IMR-90 (cell line): Measurements from ENCODE around the gene TMEM176A. TPM values are rescaled to one million over a fixed set of nuclear protein-coding genes. Genes with fewer than 3 reads are reported as not detected.

Experiments used
- ATAC-seq: fragments of 200-7000 bp; cut with Tn5 transposase; 2 replicates; pipeline ENCODE4 v1.9.1; 2020; ENCODE audit warnings: low read depth, mild to moderate bottlenecking, moderate library complexity
- BruUV-seq: library from RNA; stranded (reverse); fragments of 400-500 nt; replicated peaks from 2 replicates; lab custom pipeline; 2021; lab: Mats Ljungman, UMichigan
- CTCF ChIA-PET: fragments of 300-600 bp; formaldehyde crosslinking; extraction: SDS; loops from one replicate; lab custom pipeline; 2021; ENCODE audit warnings: antibody characterized with exemption; lab: Yijun Ruan, JAX
- POLR2A ChIA-PET: fragments of 300-600 bp; sonication (Branson Sonifier 250); formaldehyde crosslinking; loops from one replicate; lab custom pipeline; 2022; ENCODE audit warnings: antibody characterized with exemption; ENCODE audit not compliant: unreplicated experiment; lab: Charles Lee
- DNase-seq: peaks from one replicate; pipeline ENCODE4 v3.0.0; 2013
- H2AFZ ChIP-seq: replicated peaks from 2 replicates; pipeline ENCODE3; 2013; ENCODE audit warnings: low read length, mild to moderate bottlenecking; ENCODE audit not compliant: poor library complexity
- H2AK5ac ChIP-seq: 2 replicates; pipeline ENCODE4 v1.6.1; 2013; ENCODE audit warnings: low read depth, low read length, inconsistent platforms
- H2AK9ac ChIP-seq: replicated peaks from 2 replicates; pipeline ENCODE3; 2013; ENCODE audit warnings: mild to moderate bottlenecking, low read depth, low read length, moderate library complexity; ENCODE audit not compliant: poor library complexity
- H2BK120ac ChIP-seq: 2 replicates; pipeline ENCODE4 v1.6.1; 2013; ENCODE audit warnings: low read depth, low read length, inconsistent platforms
- H2BK15ac ChIP-seq: 3 replicates; pipeline ENCODE4 v1.6.1; 2013; ENCODE audit warnings: low read depth, low read length, inconsistent platforms
- H2BK20ac ChIP-seq: 2 replicates; pipeline ENCODE4 v1.6.1; 2013; ENCODE audit warnings: low read depth, mild to moderate bottlenecking, inconsistent platforms, low read length, moderate library complexity
- H2BK5ac ChIP-seq: 2 replicates; pipeline ENCODE4 v1.6.1; 2013; ENCODE audit warnings: mild to moderate bottlenecking, low read depth, low read length, inconsistent platforms; ENCODE audit not compliant: poor library complexity, severe bottlenecking
- H3K14ac ChIP-seq: replicated peaks from 2 replicates; pipeline ENCODE4 v1.6.1; 2013; ENCODE audit warnings: low read depth, low read length, inconsistent platforms
- H3K18ac ChIP-seq: 2 replicates; pipeline ENCODE4 v1.6.1; 2013; ENCODE audit warnings: low read depth, low read length, control low read depth
- H3K23ac ChIP-seq: 2 replicates; pipeline ENCODE4 v1.6.1; 2013; ENCODE audit warnings: low read depth, low read length, inconsistent platforms
- H3K27ac ChIP-seq: 2 replicates; pipeline ENCODE4 v1.5.1; 2013; ENCODE audit warnings: mild to moderate bottlenecking, control low read depth, low read length; ENCODE audit not compliant: insufficient read depth
- H3K27me3 ChIP-seq: 2 replicates; pipeline ENCODE4 v1.6.1; 2013; ENCODE audit warnings: low read length; ENCODE audit not compliant: control insufficient read depth, insufficient read depth
- H3K36me3 ChIP-seq: 2 replicates; pipeline ENCODE4 v1.6.1; 2013; ENCODE audit warnings: low read length, mixed read lengths; ENCODE audit not compliant: control insufficient read depth, insufficient read depth
- H3K4ac ChIP-seq: 2 replicates; pipeline ENCODE4 v1.6.1; 2013; ENCODE audit warnings: low read depth, low read length, inconsistent platforms
- H3K4me1 ChIP-seq: 2 replicates; pipeline ENCODE4 v1.6.1; 2013; ENCODE audit warnings: low read length, mixed read lengths; ENCODE audit not compliant: control insufficient read depth, insufficient read depth
- H3K4me2 ChIP-seq: 2 replicates; pipeline ENCODE4 v1.6.1; 2013; ENCODE audit warnings: low read depth, mild to moderate bottlenecking, control low read depth, low read length, moderate library complexity
- H3K4me3 ChIP-seq: 2 replicates; pipeline ENCODE4 v1.5.1; 2013; ENCODE audit warnings: low read depth, mild to moderate bottlenecking, control low read depth, low read length, moderate library complexity; ENCODE audit not compliant: insufficient read depth
- H3K56ac ChIP-seq: 2 replicates; pipeline ENCODE4 v1.6.1; 2013; ENCODE audit warnings: low read length, inconsistent platforms; ENCODE audit not compliant: insufficient read depth; ENCODE audit errors: extremely low read depth
- H3K79me1 ChIP-seq, 2 experiments: 2 replicates each; pipeline ENCODE4 v1.6.1; 2013; ENCODE audit warnings: low read length in 2 of 2, inconsistent platforms in 1 of 2, low read depth in 1 of 2
- H3K9ac ChIP-seq: 2 replicates; pipeline ENCODE4 v1.6.1; 2013; ENCODE audit warnings: low read depth, low read length, control low read depth
- H3K9me1 ChIP-seq: 2 replicates; pipeline ENCODE4 v1.6.1; 2013; ENCODE audit warnings: low read length, inconsistent platforms; ENCODE audit not compliant: insufficient read depth
- H3K9me3 ChIP-seq: 2 replicates; pipeline ENCODE4 v1.6.1; 2013; ENCODE audit warnings: low read length; ENCODE audit not compliant: control insufficient read depth, insufficient read depth
- H4K20me1 ChIP-seq: 2 replicates; pipeline ENCODE4 v1.6.1; 2013; ENCODE audit warnings: low read length, inconsistent platforms; ENCODE audit not compliant: insufficient read depth
- H4K5ac ChIP-seq: 2 replicates; pipeline ENCODE4 v1.6.1; 2013; ENCODE audit warnings: mild to moderate bottlenecking, low read depth, low read length, control low read depth
- H4K8ac ChIP-seq, 2 experiments: 2 replicates each; pipeline ENCODE4 v1.6.1; 2013; ENCODE audit warnings: low read depth in 2 of 2, low read length in 2 of 2, control low read depth in 1 of 2, inconsistent platforms in 1 of 2
- H4K91ac ChIP-seq: 2 replicates; pipeline ENCODE4 v1.6.1; 2013; ENCODE audit warnings: low read depth, low read length, inconsistent platforms; ENCODE audit not compliant: insufficient read depth
- CHD1 ChIP-seq: IDR thresholded peaks from 2 replicates; pipeline ENCODE4 v1.6.1; 2012; ENCODE audit warnings: low read depth, low read length, improper control_type of control experiment
- MAZ ChIP-seq: IDR thresholded peaks from 2 replicates; pipeline ENCODE4 v1.6.1; 2012; ENCODE audit warnings: low read depth, mild to moderate bottlenecking, low read length, improper control_type of control experiment, moderate library complexity, borderline replicate concordance
- RFX5 ChIP-seq: IDR thresholded peaks from 2 replicates; pipeline ENCODE4 v1.8.0; 2012; ENCODE audit warnings: low read depth, mild to moderate bottlenecking, low read length, moderate library complexity
- SMC3 ChIP-seq: fragments of 150-350 bp; IDR thresholded peaks from 2 replicates; pipeline ENCODE4 v1.6.1; 2016; ENCODE audit warnings: low read depth, mild to moderate bottlenecking, antibody characterized with exemption, low read length, moderate library complexity
- WGBS, 2 experiments: methylation state at CpG; one replicate each; pipeline versions ENCODE4 v1.1.5 to v1.1.7; 2013; ENCODE audit warnings: missing lambda C conversion rate in 2 of 2; ENCODE audit not compliant: insufficient read length in 1 of 2; ENCODE audit errors: extremely low coverage in 2 of 2; 5-methylcytosine and 5-hydroxymethylcytosine counted together
- dilution Hi-C: fragments of 300-500 bp; cut with HindIII; formaldehyde crosslinking; loops from one replicate; pipeline ENCODE4 v1.14.3; 2018; ENCODE audit warnings: low sequenced_read_pairs; ENCODE audit not compliant: unreplicated experiment
- in situ Hi-C: fragments of 300-500 bp; cut with MboI; formaldehyde crosslinking; loops from 3 replicates; pipeline ENCODE4 v1.14.3; 2019; ENCODE audit warnings: low sequenced_read_pairs, inconsistent platforms, mixed read lengths
- intact Hi-C: fragments of 100-400 bp; cut with micrococcal nuclease; formaldehyde crosslinking; loops from 2 replicates; pipeline ENCODE4 v1.10.0; 2022
- polyA plus RNA-seq, 3 experiments: library from polyadenylated mRNA; depleted of rRNA; stranded (reverse); fragments of >200 nt; gene quantifications; 2 replicates each; pipeline ENCODE4 v1.2.3, GENCODE V29; 2012; ENCODE audit warnings: low replicate concordance in 1 of 3
- total RNA-seq: library from RNA; depleted of rRNA; stranded (reverse); fragments of >200 nt; gene quantifications from 2 replicates; pipeline ENCODE4 v1.2.3, GENCODE V29; 2012

The TMEM176A gene
- total and polyA plus RNA-seq, 2 of the 4 experiments (the other 2 are of a cell fraction): not detected

DNA sequence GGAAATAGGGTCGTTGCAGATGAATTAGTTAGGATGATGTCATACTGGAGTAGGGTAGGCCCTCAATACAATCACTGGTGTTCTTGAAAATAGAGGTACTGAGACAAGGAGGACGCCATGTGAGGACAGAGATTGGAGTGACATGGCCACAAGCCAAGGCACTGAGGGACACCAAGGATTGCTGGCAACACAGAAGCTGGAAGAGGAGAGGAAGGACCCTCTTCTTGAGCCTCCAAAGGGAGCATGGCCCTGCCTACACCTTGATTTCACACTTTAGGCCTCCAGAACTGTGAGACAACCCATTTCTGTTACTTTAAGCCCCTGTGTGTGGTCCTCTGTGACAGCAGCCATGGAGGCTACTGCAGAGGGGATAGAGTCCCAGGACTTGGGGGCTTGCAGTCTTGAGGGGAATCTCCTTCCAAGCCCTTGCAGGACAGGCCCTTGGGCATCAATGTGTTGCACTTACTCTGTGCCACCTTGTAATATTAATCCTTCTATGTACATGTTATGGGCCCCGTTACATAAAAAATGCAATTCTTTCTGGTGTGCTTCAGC, 48.1 kb downstream of the TMEM176A start:
- Histone ChIP-seq H3K36me3 (no peaks in the 10 kb centered on the region), H2BK5ac (no peak overlapping the region), H3K56ac (no peak overlapping the region), H3K27ac (no peak overlapping the region), H3K4me2 (no peak overlapping the region), H3K23ac (no peak overlapping the region), H4K5ac (no peak overlapping the region), H3K9me3 (no peaks in the 10 kb centered on the region; the same call in 1 of the 2 replicates), H2AK5ac (no peak overlapping the region), H3K4ac (no peak overlapping the region), H4K20me1 (no peaks in the 10 kb centered on the region), H3K27me3 (peaks cover 4% of the 10 kb centered on the region; the same call in 1 of the 2 replicates), H3K4me3 (no peak overlapping the region), H2BK120ac (no peak overlapping the region), H2AFZ (no peak overlapping the region), H2AK9ac (no peak overlapping the region), H4K8ac (no peak overlapping the region), H3K4me1 (peaks cover 4% of the 10 kb centered on the region; the same call in 1 of the 2 replicates), H3K14ac (no peak overlapping the region), H3K18ac (no peak overlapping the region), H3K79me1 (no peaks in the 10 kb centered on the region), H2BK20ac (no peak overlapping the region), H3K9ac (no peak overlapping the region), H2BK15ac (no peak overlapping the region), H3K9me1 (no peaks in the 10 kb centered on the region), H4K91ac (no peak overlapping the region)
- WGBS, 2 experiments: 55% methylated on average over 2 of the region's 3 CpGs; no CpG with 5 or more reads in 1 of the 2 experiments
- TF ChIP-seq CHD1 (no peak), RFX5 (no peak), MAZ (no peak), SMC3 (no peak)
- in situ Hi-C loops (no loop called here), dilution Hi-C loops (no loop called here), intact Hi-C loops (no loop called here)
- no peak for ATAC-seq
- DNase-seq: no peak
- POLR2A ChIA-PET: no interaction called here
- no TSS peak for BruUV-seq
- CTCF ChIA-PET: no interaction called here
